HG02588 (cell line): Measurements from ENCODE around the gene ERBIN.
"Not testable (repeated sequence)": the region's sequence is repeated elsewhere in the genome, so short reads cannot be mapped to it uniquely, and the experiment has no call there.

Source experiments
- ATAC-seq: cut with Tn5 transposase; IDR thresholded peaks from one replicate; pipeline ENCODE4 v1.9.1; 2021; ENCODE audit warnings: mild to moderate bottlenecking, moderate library complexity; ENCODE audit not compliant: unreplicated experiment

ERBIN gene

GRCh38 chr5:65926276-65926783 lies at the start of gene ERBIN:
Gene ERBIN (plus strand): TSS chr5:65926575. CDS start chr5:65992719, 66,144 bp downstream.
- peak; percentile 30 for ATAC-seq

DNA sequence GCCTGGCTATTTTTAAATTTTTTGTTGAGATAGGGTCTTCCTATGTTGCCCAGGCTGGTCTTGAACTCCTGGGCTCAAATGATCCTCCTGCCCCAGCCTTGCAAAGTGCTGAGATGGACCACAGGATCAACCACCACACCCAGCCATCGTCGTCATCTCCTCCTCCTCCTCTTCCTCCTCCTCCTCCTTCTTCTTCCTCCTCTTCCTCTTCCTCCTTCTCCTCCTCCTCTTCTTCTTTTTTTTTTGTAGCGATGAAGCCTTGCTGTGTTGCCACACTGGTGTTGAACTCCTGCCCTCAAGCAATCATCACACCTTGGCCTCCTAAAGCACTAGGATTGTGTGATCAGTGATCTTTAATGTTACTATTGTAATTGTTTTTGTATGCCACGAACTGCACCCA lies 49.4 kb upstream of the ERBIN start:
- ATAC-seq = no peak

- not testable (repeated sequence) for ATAC-seq
Measured at GRCh38 chr5:65879668-65880256, 46.6 kb upstream of the ERBIN start.

- ATAC-seq = no peak
Measured at GRCh38 chr5:65880496-65881072, 45.8 kb upstream of the ERBIN start.

GRCh38 chr5:65882278-65882677 lies 44.1 kb upstream of the ERBIN start:
- ATAC-seq = no peak

DNA sequence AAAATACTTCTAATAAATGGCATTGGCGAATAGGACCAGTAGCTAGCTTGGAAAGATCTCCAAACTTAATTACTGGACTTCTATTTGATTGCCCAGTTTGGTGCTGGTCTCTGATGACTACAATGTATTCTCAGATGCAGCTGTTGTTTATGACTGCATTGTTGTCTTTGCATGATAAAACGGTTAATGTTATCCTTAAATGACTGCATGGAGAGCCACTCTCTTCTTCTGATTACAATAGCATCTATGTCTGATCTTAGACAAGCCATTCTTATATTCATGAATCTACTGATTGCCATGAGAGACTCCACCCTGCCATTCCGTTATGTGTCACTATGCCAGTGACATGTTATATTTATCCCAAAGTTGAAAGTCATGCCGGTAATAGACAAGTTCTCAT lies 42.9 kb upstream of the ERBIN start:
- no peak for ATAC-seq

- no peak for ATAC-seq
Measured at GRCh38 chr5:65886387-65886786, 40.0 kb upstream of the ERBIN start.

- ATAC-seq = not testable (repeated sequence)
Measured at GRCh38 chr5:65892024-65892423, 34.4 kb upstream of the ERBIN start.

DNA sequence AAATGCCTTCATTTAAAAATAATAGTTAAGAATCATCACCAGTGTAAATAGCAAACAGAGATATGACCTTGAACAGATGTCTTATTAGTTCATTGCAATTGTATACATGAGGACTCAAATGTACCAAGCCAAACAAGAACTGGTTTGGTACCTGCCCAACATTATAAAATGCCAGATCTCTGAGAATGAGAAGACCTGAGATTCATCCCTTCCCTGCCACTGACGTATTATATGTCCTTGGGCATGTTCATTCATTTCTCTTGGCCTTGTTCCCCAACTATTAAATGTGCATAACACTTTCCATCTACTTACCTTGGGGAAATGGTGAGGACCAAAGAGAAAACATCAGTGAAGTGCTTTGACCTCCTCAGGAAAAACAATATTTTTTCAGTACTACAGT lies 33.6 kb upstream of the ERBIN start:
- ATAC-seq = no peak

GRCh38 chr5:65893749-65894430 lies 32.5 kb upstream of the ERBIN start:
- no peak for ATAC-seq

DNA sequence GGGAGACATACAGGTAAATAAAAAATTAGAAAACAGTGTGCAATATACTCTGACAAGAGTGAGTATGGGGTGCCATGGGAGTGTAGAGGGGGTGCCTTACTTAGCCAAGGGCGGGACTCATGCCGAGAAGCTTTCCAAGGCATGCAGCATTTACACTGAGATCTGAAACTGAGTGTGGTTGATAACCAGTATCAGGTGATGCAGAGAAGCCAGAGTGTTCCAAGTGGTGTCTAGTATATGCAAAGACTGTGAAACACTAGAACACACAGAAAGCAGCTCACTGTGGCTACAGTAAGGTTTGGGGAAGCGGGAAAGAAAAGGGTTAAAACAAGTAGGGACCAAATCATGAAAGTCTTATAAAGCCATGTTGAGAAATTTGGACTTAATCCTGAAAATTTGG lies 30.5 kb upstream of the ERBIN start:
- no peak for ATAC-seq

DNA sequence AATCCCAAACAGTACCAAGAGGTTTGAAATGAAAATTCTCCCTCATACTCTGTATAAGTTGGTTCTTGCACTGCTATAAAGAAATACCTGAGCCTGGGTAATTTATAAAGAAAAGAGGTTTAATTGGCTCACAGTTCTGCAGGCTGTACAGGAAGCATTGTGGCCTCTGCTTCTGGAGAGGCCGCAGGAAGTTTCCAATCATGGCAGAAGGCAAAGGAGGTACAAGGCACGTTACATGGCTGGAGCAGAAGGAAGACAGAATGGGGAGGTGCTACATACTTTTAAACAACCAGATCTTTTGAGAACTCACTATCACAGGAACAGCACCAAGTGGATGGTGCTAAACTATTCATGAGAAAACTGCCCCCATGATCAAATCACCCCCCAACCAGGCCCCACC lies 25.6 kb upstream of the ERBIN start:
- no peak for ATAC-seq

DNA sequence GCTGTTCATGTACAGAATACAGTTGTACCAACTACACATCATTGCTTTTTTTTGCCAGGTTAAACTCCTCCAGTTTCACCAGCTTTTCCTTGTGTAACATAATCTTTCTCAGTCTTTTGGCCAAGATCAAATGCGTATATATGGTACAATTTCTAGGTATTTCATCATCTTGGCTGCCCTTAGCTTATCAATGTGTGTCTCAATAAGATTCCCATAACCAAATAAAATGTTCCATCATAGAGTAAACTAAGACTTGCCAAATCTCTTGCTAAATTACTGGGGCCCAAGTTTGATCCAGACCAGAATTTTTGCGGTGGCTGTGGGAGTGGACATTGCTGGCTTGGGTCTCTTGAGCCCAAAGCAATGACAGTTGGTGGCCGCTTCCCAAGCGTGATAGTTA lies 24.3 kb upstream of the ERBIN start:
- no peak for ATAC-seq

GRCh38 chr5:65903581-65903980 lies 22.8 kb upstream of the ERBIN start:
- no peak for ATAC-seq

DNA sequence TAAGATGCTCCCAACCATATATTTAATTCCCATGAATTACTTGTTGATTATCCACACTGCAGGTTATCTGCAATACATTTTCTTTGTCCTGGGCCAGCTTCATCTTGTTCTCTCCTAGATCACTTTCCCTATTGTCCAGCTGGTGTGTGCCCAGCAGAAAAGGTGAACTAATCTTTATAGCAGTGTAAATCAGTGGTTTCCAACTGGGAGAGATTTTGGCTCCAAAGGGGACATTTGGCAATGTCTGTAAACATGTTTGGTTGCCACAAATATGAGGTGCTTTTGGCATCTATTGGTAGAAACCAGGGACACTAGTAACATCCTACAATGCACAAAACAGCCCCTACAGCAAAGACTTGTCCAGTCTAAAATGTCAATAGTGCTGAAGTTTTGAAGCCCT lies 20.1 kb upstream of the ERBIN start:
- no peak for ATAC-seq

DNA sequence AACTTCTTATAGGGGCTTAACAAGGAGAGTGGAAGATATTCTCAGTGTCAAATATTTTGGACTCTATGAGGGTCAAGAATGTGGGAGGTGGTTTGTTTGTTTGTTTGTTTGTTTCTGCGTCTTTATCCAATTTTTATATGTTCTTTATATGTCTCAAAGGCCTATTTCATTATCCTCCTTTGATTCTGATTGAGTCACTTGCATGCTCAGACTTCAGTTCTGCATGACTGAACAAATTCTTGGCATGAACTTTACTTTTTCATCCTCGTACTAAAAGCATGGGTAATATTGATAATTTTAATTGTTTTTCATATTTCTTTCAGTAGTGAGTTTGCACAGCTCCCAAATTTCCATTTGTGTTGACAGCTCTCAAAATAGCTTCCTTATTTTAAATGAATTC lies 19.2 kb upstream of the ERBIN start:
- no peak for ATAC-seq

- ATAC-seq = no peak
Measured at GRCh38 chr5:65910711-65911110, 15.7 kb upstream of the ERBIN start.

DNA sequence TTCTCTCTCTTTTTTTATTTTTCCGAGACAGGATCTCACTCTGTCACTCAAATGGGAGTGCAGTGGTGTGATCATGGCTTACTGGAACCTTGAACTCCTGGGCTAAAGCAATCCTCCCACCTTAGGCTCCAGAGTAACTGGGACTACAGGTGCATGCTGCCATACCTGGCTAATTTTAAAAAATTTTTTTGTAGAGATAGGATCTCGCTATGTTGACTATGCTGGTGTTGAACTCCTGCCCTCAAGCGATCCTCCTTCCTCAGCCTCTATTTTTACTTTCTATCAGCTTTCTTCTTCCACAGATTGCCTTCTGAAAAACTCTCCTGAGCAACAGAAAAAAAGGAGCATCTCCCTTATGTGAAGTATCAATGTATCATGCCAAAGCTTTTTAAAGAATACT lies 14.1 kb upstream of the ERBIN start:
- no peak for ATAC-seq

DNA sequence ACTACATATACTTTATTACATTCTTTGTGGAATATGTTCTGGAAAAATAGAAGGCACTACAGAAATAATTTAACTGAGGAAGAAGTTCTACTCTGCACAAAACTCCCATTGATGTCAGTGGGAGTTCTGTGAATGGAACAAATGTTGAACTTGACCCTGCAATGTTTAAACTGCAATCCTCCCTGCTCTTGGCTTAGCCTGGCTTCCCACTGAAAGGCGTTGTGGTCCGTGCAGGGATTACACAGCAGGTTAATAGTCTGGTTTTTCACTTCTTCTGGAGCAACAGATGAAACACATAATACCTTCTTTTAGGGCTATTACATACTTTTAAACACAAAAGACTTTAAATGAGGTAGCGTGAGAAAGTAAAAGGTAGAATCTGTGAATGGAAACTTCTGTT lies 12.9 kb upstream of the ERBIN start:
- no peak for ATAC-seq

- no peak for ATAC-seq
Measured at GRCh38 chr5:65914641-65915196, 11.7 kb upstream of the ERBIN start.

DNA sequence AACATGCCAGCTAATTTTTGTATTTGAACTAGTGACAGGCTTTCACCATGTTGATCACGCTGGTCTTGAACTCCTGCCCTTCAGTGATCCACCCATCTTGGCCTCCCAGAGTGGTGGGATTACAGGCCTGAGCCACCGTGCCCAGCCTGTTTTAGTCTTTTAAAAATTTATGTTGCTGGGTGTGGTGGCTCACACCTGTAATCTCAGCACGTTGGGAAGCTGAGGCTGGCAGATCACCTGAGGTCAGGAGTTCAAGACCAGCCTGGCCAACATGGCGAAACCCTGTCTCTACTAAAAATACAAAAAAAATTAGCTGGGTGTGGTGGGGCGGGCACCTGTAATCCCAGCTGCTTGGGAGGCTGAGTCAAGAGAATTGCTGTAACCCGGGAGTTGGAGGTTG lies 10.7 kb upstream of the ERBIN start:
- ATAC-seq = not testable (repeated sequence)

DNA sequence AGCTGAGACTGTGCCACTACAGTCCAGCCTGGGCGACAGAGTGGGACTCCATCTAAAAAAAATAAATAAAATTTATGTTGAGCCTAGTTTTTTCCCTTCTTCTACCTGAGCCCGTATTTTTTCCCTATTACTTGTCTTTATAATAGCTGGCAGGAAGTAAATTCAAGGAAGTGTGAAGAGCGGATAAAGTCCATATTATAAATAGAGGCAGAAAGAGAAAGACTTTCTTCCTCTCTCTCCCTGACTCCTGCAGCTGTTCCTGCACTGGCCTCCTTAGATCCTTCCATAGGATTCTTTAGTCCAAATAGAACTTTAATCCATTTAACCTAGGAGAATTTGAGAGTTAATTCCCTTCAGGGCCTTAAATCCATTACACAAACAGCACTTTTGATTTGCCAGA lies 10.3 kb upstream of the ERBIN start:
- no peak for ATAC-seq
